Activated CD8-positive, alpha-beta memory T cell treated with anti-CD3 and anti-CD28 coated beads, Interleukin-2, amount 50 U/mL, for 48 hours (primary cell): ENCODE results near the gene CYP4A11.
"Not testable (repeated sequence)": the region's sequence is repeated elsewhere in the genome, so short reads cannot be mapped to it uniquely, and the experiment has no call there.

ENCODE experiments used
- DNase-seq: peaks from one replicate; pipeline ENCODE4 v3.0.0-alpha.2; 2020

CYP4A11 gene

GRCh38 chr1:46941135-46941694, at the start of gene CYP4A11:
CYP4A11 (minus strand) TSS chr1:46941476; CDS start chr1:46941433, 43 bp downstream.
- no peak for DNase-seq

DNA sequence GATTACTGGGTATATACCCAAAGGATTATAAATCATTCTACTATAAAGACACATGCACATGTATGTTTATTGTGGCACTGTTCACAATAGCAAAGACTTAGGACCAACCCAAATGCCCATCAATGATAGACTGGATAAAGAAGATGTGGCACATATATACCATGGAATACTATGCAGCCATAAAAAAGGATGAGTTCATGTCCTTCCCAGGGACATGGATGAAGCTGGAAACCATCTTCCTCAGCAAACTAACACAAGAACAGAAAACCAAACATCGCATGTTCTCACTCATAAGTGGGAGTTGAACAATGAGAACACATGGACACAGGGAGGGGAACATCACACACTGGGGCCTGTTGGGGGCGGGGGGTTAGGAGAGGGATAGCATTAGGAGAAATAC, 49.3 kb upstream of the CYP4A11 start:
- not testable (repeated sequence) for DNase-seq

DNA sequence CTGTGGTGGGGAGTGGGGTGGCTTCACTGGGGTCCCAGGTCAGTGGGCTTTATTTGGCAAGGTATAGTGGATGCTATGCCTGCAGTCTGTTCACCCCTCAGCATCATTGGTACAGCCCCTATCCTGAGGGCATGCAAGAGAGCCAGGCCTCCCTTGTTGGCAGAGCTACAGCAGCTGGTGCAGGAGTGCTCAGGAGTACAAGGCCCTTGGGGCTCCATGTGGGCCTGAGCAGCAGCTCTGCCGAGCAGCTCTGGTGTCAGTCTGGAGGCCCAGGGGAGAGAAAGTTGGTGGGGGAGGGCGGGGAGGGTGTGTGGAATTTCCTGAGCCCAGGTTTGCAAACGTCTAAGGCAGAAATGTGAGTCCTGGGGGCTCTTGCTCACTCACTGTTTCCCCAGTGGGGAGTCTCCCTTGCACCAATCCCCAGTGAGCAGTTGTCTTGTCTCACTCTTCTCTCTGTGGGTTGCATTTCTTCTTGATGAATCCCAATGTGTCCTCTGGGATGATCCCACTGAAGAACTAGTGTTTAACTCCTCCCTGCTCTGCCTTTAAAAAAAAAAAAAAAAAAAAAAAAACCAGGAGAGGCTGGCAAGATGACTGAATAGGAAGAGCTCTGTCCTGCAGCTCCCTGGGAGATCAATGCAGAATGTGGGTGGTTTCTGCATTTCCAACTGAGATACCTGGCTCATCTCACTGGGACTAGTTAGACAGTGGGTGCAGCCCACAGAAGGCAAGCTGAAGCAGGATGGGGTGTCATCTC, 42.7 kb upstream of the CYP4A11 start:
- DNase-seq: no peak

DNA sequence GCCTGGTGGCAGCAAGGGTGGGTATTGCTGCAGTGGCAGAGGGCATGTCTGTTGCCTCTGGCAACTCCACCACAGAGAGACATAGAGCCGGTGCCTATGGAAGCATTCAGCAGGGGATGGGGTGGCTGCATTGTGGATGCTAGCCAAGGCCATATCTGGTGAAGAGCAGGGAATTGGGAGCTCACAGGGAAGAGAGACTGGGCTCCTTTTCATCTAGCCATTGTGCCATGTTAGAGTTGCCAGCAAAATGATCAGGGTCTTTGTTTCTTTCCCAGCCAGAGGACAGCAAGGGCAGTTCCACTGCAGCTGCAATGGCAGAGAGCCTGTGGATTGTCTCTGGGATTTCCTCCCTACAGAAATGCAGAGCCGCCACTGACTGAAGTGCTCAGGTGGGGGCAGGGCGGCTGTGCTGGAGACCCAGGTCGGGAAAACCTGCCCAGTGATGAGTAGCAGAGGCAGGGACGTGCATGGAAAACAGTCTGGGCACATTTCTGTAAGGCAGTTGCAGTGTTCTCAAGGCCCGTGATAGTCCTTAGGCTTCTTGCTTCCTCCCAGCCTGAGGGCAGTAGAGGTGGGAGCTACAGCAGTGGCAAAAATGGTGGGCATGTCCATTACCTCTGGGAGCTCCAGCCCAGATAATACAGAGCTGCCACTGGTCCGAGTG, 42.0 kb upstream of the CYP4A11 start:
- no peak for DNase-seq

- DNase-seq: no peak
These were observed 27.8 kb upstream of the CYP4A11 start for GRCh38 chr1:46969014-46969619.

GRCh38 chr1:46962272-46962671, 21.0 kb upstream of the CYP4A11 start:
- DNase-seq: not testable (repeated sequence)

- DNase-seq: no peak
These were observed 19.9 kb upstream of the CYP4A11 start for GRCh38 chr1:46961066-46961758.

DNA sequence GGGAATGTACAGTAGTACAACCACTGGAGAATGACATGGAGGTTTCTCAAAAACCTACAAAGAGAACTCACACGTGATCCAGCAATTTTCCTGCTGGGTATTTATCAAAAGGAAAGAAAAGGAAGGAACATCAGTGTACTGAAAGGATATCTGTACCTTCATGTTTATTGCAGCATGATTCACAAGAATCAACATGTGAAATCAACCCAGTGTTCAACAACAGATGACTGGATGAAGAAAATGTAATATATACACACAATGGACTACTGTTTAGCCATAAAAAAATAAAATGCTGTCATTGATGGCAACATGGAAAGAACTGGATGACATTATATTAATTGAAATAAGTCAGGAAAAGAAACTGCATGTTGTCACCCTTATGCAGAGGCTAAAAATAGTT, 19.0 kb upstream of the CYP4A11 start:
- DNase-seq: no peak

- DNase-seq: not testable (repeated sequence)
These were observed 13.8 kb upstream of the CYP4A11 start for GRCh38 chr1:46955116-46955515.

GRCh38 chr1:46953847-46954246, 12.6 kb upstream of the CYP4A11 start:
- DNase-seq: not testable (repeated sequence)

DNA sequence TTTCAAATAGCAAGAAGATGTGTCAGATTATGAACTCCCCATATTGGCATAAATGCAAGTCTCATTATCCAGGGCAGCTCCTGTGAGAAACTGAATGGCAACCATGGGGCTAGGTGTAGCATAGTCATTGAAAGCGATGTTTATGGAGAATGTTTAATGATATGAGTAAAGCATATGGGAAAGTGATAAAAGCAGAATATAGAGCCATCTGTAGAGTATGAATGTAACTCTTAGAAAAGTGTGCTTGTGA, 8.1 kb upstream of the CYP4A11 start:
- DNase-seq: not testable (repeated sequence)

- no peak for DNase-seq
These were observed 7.5 kb upstream of the CYP4A11 start for GRCh38 chr1:46948629-46949416.

- not testable (repeated sequence) for DNase-seq
These were observed 6.4 kb upstream of the CYP4A11 start for GRCh38 chr1:46947706-46948105.

DNA sequence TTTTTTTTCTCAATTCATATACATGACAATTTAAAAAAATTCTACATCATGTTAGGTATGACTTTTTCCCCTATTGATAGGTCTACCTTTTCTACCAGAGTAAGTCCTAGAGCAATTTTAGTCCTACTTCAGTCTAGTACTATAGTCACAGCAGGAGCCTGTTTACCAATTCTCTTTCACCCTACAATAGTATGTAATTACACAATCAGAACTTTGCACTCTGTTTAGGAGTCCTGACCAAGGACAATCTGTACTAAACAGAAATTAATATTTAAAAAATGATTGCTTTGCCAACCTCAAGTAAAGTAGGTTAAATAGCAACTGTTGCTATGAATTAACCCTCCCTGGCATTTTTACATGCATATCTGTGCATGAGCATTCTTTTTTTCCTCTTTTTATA, 810 bp upstream of the CYP4A11 start:
- no peak for DNase-seq

- no peak for DNase-seq
These were observed 969 bp downstream of the CYP4A11 start for GRCh38 chr1:46940307-46940706.

GRCh38 chr1:46937270-46937669, 4.0 kb downstream of the CYP4A11 start:
- DNase-seq: no peak

DNA sequence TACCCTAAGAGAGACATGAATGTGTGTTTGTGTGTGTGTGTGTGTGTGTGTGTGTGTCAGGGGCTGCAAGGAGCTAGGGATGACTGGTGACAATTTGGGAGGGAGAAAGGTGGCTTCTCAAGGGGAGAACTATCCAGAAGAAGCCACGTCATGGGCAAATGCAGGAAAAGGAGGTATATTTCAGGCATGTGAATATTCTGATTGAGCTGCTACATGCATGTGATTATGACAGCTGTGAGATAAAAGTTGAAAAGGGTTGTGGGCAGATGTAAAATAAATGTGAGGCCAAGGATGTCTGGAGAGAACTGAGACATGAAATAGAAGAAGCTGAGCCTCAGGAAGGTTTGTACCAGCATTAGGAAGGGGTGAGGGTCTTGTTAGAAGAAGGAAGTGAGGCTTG, 4.5 kb downstream of the CYP4A11 start:
- DNase-seq: no peak

GRCh38 chr1:46934852-46935251, 6.4 kb downstream of the CYP4A11 start:
- DNase-seq: not testable (repeated sequence)

- not testable (repeated sequence) for DNase-seq
These were observed 9.3 kb downstream of the CYP4A11 start for GRCh38 chr1:46932020-46932419.

DNA sequence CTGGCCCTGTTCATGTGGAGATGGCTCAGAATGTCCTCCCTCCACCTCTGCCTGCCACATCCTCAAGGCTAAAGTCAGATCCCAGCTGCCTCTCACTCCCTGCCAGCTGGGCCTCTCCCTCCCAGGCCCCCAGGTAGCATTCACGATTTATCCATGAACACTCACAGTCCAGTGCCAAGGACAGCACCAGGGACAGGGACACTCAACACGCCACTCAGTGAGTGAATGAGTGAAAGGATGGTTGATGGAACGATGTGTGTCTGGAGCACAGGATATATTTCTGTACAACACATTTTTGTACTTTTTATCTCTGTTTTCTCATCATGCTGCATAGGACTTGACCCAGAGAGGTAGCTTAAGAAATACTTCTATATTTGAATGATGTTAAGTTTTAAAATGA, 10.1 kb downstream of the CYP4A11 start:
- no peak for DNase-seq

GRCh38 chr1:46927249-46927835, 13.9 kb downstream of the CYP4A11 start:
- no peak for DNase-seq

DNA sequence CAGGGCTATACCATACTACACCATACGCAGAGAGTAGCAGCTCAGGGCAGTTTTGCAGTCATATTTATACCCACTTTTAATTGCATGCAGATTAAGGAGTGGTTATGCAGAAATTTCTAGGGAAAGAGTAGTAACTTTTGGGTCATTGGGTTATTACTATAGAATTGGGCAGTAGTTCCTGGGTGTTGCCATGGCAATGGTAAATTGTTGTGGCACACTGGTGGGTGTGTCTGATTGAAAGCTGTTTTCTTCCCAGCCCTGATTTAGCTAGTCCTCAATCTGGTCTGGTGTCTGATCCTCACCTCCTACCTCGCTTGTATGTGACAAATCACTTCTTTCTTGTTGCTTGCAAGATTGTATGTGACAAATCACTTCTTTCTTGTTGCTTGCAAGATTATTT, 30.5 kb downstream of the CYP4A11 start:
- no peak for DNase-seq
